ENCODE measurements around the gene ANKRD40. TPM values are rescaled to one million over a fixed set of nuclear protein-coding genes. Genes with fewer than 3 reads are reported as not detected.
"Not testable (repeated sequence)": the region's sequence is repeated elsewhere in the genome, so short reads cannot be mapped to it uniquely, and the experiment has no call there.

Gene ANKRD40
- total RNA-seq, 1 donor from 2014 or later: 40.8 TPM

GRCh38 chr17:50710650-50711049 lies 2.9 kb upstream of the ANKRD40 start:
- H3K27me3 Mint-ChIP-seq (ENCODE audit: unreplicated experiment): peaks cover 4% of the 10 kb centered on the region
- H3K9me3 Mint-ChIP-seq (ENCODE audit: unreplicated experiment): peaks cover 6% of the 10 kb centered on the region
- H3K4me1 Mint-ChIP-seq (ENCODE audit: low read depth, unreplicated experiment): peaks cover 14% of the 10 kb centered on the region
- DNase-seq: no peak
- H3K27ac Mint-ChIP-seq (ENCODE audit: unreplicated experiment): no peak overlapping the region
- no peak for TF ChIP-seq CTCF (IDR thresholded peaks at IDR 0.05; ENCODE audit: partially characterized antibody, unreplicated experiment)
- no peak overlapping the region for H3K4me3 Mint-ChIP-seq (ENCODE audit: unreplicated experiment)
- no peaks in the 10 kb centered on the region for H3K36me3 Mint-ChIP-seq (ENCODE audit: unreplicated experiment)

DNA sequence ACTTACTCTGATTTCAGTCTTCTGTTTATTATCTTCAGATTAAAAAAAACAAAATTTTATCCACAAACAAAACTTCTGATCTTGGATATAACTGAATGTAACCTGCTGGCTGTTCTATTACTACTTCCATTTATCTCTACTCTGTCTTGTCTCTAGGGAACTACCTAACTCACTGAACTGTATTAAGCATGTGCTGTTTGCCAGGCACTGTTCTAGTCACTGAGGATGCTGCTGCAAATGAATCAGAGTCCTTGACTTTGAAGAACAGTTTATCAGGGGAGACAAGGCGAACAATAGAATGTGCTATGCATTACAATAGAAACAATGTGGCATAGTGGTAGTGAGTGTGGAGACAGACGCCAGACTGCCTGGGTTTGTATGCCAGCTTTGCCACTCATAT lies 2.3 kb upstream of the ANKRD40 start:
- Mint-ChIP-seq H3K36me3 (ENCODE audit: unreplicated experiment) (peaks cover 2% of the 10 kb centered on the region), H3K4me1 (ENCODE audit: low read depth, unreplicated experiment) (peaks cover 14% of the 10 kb centered on the region), H3K9me3 (ENCODE audit: unreplicated experiment) (peaks cover 6% of the 10 kb centered on the region), H3K4me3 (ENCODE audit: unreplicated experiment) (peak overlapping the region; percentile 0), H3K27me3 (ENCODE audit: unreplicated experiment) (peaks cover 6% of the 10 kb centered on the region), H3K27ac (ENCODE audit: unreplicated experiment) (no peak overlapping the region)
- DNase-seq: no peak
- no peak for TF ChIP-seq CTCF (IDR thresholded peaks at IDR 0.05; ENCODE audit: partially characterized antibody, unreplicated experiment)

DNA sequence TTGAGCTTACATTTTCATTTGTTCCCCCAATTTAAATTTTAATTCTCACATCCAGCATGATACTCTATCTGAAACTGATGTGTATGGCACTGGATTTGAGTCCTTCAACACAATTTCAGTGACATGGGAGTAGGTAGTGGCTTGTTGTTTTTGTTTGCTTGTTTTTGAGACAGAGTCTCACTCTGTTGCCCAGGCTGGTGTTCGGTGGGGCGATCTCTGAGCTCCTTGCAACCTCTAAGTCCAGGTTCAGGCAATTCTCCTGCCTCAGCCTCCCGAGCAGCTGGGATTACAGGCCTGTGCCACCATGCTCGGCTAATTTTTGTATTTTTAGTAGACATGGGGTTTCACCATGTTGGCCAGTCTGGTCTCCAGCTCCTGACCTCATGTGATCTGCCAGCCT lies 1.3 kb upstream of the ANKRD40 start:
- not testable (repeated sequence) for DNase-seq; H3K27me3 Mint-ChIP-seq (ENCODE audit: unreplicated experiment); H3K9me3 Mint-ChIP-seq (ENCODE audit: unreplicated experiment); H3K36me3 Mint-ChIP-seq (ENCODE audit: unreplicated experiment)
- Mint-ChIP-seq H3K27ac (ENCODE audit: unreplicated experiment) (peak overlapping the region; percentile 97), H3K4me1 (ENCODE audit: low read depth, unreplicated experiment) (peaks cover 14% of the 10 kb centered on the region), H3K4me3 (ENCODE audit: unreplicated experiment) (peak overlapping the region; percentile 84)

GRCh38 chr17:50708050-50709000 lies 611 bp upstream of the ANKRD40 start:
- peaks cover 3% of the 10 kb centered on the region for H3K36me3 Mint-ChIP-seq (ENCODE audit: unreplicated experiment)
- peaks cover 14% of the 10 kb centered on the region for H3K4me1 Mint-ChIP-seq (ENCODE audit: low read depth, unreplicated experiment)
- peak overlapping the region; percentile 97 for H3K27ac Mint-ChIP-seq (ENCODE audit: unreplicated experiment)
- peaks cover 6% of the 10 kb centered on the region for H3K27me3 Mint-ChIP-seq (ENCODE audit: unreplicated experiment)
- peak overlapping the region; percentile 84 for H3K4me3 Mint-ChIP-seq (ENCODE audit: unreplicated experiment)
- no peak for TF ChIP-seq CTCF (IDR thresholded peaks at IDR 0.05; ENCODE audit: partially characterized antibody, unreplicated experiment)
- peaks cover 6% of the 10 kb centered on the region for H3K9me3 Mint-ChIP-seq (ENCODE audit: unreplicated experiment)
- DNase-seq: no peak

GRCh38 chr17:50703162-50703561 lies 4.6 kb downstream of the ANKRD40 start:
- H3K36me3 Mint-ChIP-seq (ENCODE audit: unreplicated experiment): peaks cover 3% of the 10 kb centered on the region
- H3K4me3 Mint-ChIP-seq (ENCODE audit: unreplicated experiment): no peak overlapping the region
- no peak for TF ChIP-seq CTCF (IDR thresholded peaks at IDR 0.05; ENCODE audit: partially characterized antibody, unreplicated experiment)
- DNase-seq: no peak
- peaks cover 1% of the 10 kb centered on the region for H3K4me1 Mint-ChIP-seq (ENCODE audit: low read depth, unreplicated experiment)
- peaks cover 6% of the 10 kb centered on the region for H3K27me3 Mint-ChIP-seq (ENCODE audit: unreplicated experiment)
- H3K27ac Mint-ChIP-seq (ENCODE audit: unreplicated experiment): no peak overlapping the region
- peaks cover 1% of the 10 kb centered on the region for H3K9me3 Mint-ChIP-seq (ENCODE audit: unreplicated experiment)

All from glutamatergic neuron (in vitro differentiated cells).